HepG2 (cell line): ENCODE data around the gene FAM50A. TPM values are rescaled to one million over a fixed set of nuclear protein-coding genes. Genes with fewer than 3 reads are reported as not detected.

Source experiments
- ATAC-seq: fragments of 200-7000 bp; cut with Tn5 transposase; 3 replicates; pipeline ENCODE4 v1.9.1; 2020; ENCODE audit warnings: mild to moderate bottlenecking, moderate library complexity
- Bru-seq: library from RNA; stranded (reverse); fragments of 400-500 nt; gene quantifications from one replicate; lab custom pipeline; 2021; lab: Mats Ljungman, UMichigan
- BruChase-seq, 2 experiments: library from RNA; stranded (reverse); fragments of 400-500 nt; gene quantifications; one replicate each; lab custom pipeline; 2021; lab: Mats Ljungman, UMichigan
- BruUV-seq: library from RNA; stranded (reverse); fragments of 400-500 nt; replicated peaks from 2 replicates; lab custom pipeline; 2021; lab: Mats Ljungman, UMichigan
- CTCF ChIA-PET: fragments of 300-600 bp; formaldehyde crosslinking; extraction: SDS; loops from one replicate; lab custom pipeline; 2021; ENCODE audit warnings: low total read pairs, inconsistent platforms, low intra/inter-chr PET ratio; lab: Yijun Ruan, JAX
- POLR2A ChIA-PET: fragments of 350-600 bp; sonication (Branson Sonifier 250); formaldehyde crosslinking; loops from one replicate; lab custom pipeline; 2020; ENCODE audit warnings: antibody characterized with exemption, inconsistent platforms; lab: Yijun Ruan, JAX
- DNase-seq: peaks from one replicate; pipeline ENCODE4 v3.0.0-alpha.2; 2015; ENCODE audit warnings: low spot score
- FAIRE-seq: peaks from 3 replicates; lab custom pipeline; 2011; peaks lifted over from hg19 to GRCh38; lab: Jason Lieb, UNC
- H2AFZ ChIP-seq: one replicate; pipeline ENCODE4 v1.6.1; 2011; ENCODE audit warnings: low read length, inconsistent platforms
- H3K27ac ChIP-seq: fragments of 300-600 bp; 3 replicates; pipeline ENCODE4 v1.8.0; 2011; ENCODE audit warnings: mixed run types, mild to moderate bottlenecking, mixed read lengths, low read length, inconsistent platforms; ENCODE audit not compliant: insufficient read depth; ENCODE audit errors: extremely low read length
- H3K27me3 ChIP-seq, 2 experiments: fragments of 200-600 bp in 1 of 2; 2 replicates in 1 of 2; 3 replicates in 1 of 2; pipeline versions ENCODE4 v1.6.0 to v1.8.0; 2011; ENCODE audit warnings: low read length in 2 of 2, mild to moderate bottlenecking in 2 of 2, moderate library complexity in 2 of 2, inconsistent platforms in 1 of 2; ENCODE audit not compliant: insufficient read depth in 2 of 2, control insufficient read depth in 1 of 2
- H3K36me3 ChIP-seq, 2 experiments: fragments of 200-600 bp in 1 of 2; replicated peaks in 1 of 2; 2 replicates in 1 of 2; 3 replicates in 1 of 2; pipeline versions ENCODE4 v1.5.1 to v1.8.0; 2011; ENCODE audit warnings: low read length in 2 of 2, inconsistent platforms in 1 of 2; ENCODE audit not compliant: insufficient read depth in 2 of 2, control insufficient read depth in 1 of 2
- H3K4me1 ChIP-seq: 2 replicates; pipeline ENCODE4 v1.5.1; 2012; ENCODE audit warnings: low read length, inconsistent platforms; ENCODE audit not compliant: insufficient read depth
- H3K4me2 ChIP-seq: 2 replicates; pipeline ENCODE4 v1.6.0; 2011; ENCODE audit warnings: low read depth, low read length, inconsistent platforms
- H3K4me3 ChIP-seq, 3 experiments: fragments of 200-600 bp in 1 of 3; sonication (generic), shearing (Covaris generic) in 1 of 3; replicated peaks in 1 of 3; 2 replicates each; pipeline ENCODE4 v1.5.1; 2011 to 2016; ENCODE audit warnings: low read length in 3 of 3, inconsistent platforms in 2 of 3, low read depth in 2 of 3, mild to moderate bottlenecking in 2 of 3, control low read depth in 1 of 3, mixed read lengths in 1 of 3; ENCODE audit not compliant: insufficient read depth in 1 of 3
- H3K79me2 ChIP-seq: one replicate; pipeline ENCODE4 v1.6.1; 2011; ENCODE audit warnings: low read length, inconsistent platforms; ENCODE audit not compliant: insufficient read depth
- H3K9ac ChIP-seq: 2 replicates; pipeline ENCODE4 v1.6.0; 2011; ENCODE audit warnings: mild to moderate bottlenecking, low read depth, low read length, inconsistent platforms; ENCODE audit not compliant: insufficient read depth
- H3K9me3 ChIP-seq: 2 replicates; pipeline ENCODE4 v1.5.1; 2012; ENCODE audit warnings: mild to moderate bottlenecking, low read length
- H4K20me1 ChIP-seq: 2 replicates; pipeline ENCODE4 v1.6.0; 2011; ENCODE audit warnings: inconsistent platforms, mild to moderate bottlenecking, low read length, moderate library complexity; ENCODE audit not compliant: insufficient read depth
- ARNT2 ChIP-seq: sonication (generic); formaldehyde crosslinking; IDR thresholded peaks from 2 replicates; pipeline ENCODE4 v1.8.0; 2022; ENCODE audit warnings: mild to moderate bottlenecking, low read depth, missing genetic modification reagents, moderate library complexity
- ATF7 ChIP-seq, 2 experiments: fragments of 450-650 bp in 1 of 2; sonication (generic) in 1 of 2; formaldehyde crosslinking in 1 of 2; IDR thresholded peaks; 2 replicates each; pipeline versions ENCODE4 v1.4.0 to v1.6.1; 2016 to 2020; ENCODE audit warnings: antibody characterized with exemption in 1 of 2, mild to moderate bottlenecking in 1 of 2, missing genetic modification reagents in 1 of 2
- CEBPB ChIP-seq: IDR thresholded peaks from 2 replicates; pipeline ENCODE4 v1.6.1; 2011; ENCODE audit warnings: low read depth, low read length, improper control_type of control experiment, borderline replicate concordance
- KDM5B ChIP-seq: sonication (generic); formaldehyde crosslinking; IDR thresholded peaks from 2 replicates; pipeline ENCODE4 v1.4.0; 2020; ENCODE audit warnings: missing genetic modification reagents, mild to moderate bottlenecking, borderline replicate concordance
- RERE ChIP-seq: IDR thresholded peaks from 2 replicates; pipeline ENCODE4 v1.6.1; 2016; ENCODE audit warnings: low read depth, missing genetic modification reagents, missing compliant biosample characterization
- RNF2 ChIP-seq: fragments of 450-650 bp; conservative IDR thresholded peaks from 2 replicates; pipeline ENCODE4 v1.6.1; 2016; ENCODE audit warnings: low read depth
- YY1 ChIP-seq: IDR thresholded peaks from 2 replicates; pipeline ENCODE4 v1.6.1; 2011; ENCODE audit warnings: low read length, low read depth, moderate library complexity, mild to moderate bottlenecking; ENCODE audit not compliant: insufficient read depth, insufficient replicate concordance
- ZNF44 ChIP-seq: sonication (generic); formaldehyde crosslinking; IDR thresholded peaks from 2 replicates; pipeline ENCODE4 v1.5.1; 2020; ENCODE audit warnings: mild to moderate bottlenecking, missing genetic modification reagents
- ZNF597 ChIP-seq: sonication (generic); formaldehyde crosslinking; IDR thresholded peaks from 2 replicates; pipeline ENCODE4 v1.5.0; 2020; ENCODE audit warnings: missing genetic modification reagents
- WGBS: methylation state at CpG from one replicate; pipeline ENCODE4 v1.1.6; 2017; ENCODE audit warnings: low lambda C conversion rate; 5-methylcytosine and 5-hydroxymethylcytosine counted together
- in situ Hi-C: cut with HindIII; loops from 2 replicates; pipeline ENCODE4 v1.10.0; 2017; ENCODE audit warnings: low pct_unique_long_range_greater_than_20kb; ENCODE audit not compliant: extremely low pct_ligation_motif_present
- intact Hi-C: fragments of 100-400 bp; cut with micrococcal nuclease; formaldehyde crosslinking; loops from one replicate; pipeline ENCODE4 v1.10.0; 2022; ENCODE audit not compliant: unreplicated experiment
- long read RNA-seq, 2 experiments: library from RNA in 1 of 2; library from polyadenylated mRNA in 1 of 2; stranded (forward) in 1 of 2; unstranded in 1 of 2; transcript quantifications; one replicate each; pipeline ENCODE4 v2.0.0, GENCODE V29; 2019 to 2022
- polyA minus RNA-seq, 3 experiments: library from RNA; depleted of rRNA, polyadenylated mRNA; stranded (reverse); fragments of >200 nt; gene quantifications; 2 replicates each; pipeline ENCODE4 v1.2.3, GENCODE V29; 2011; ENCODE audit warnings: low replicate concordance in 1 of 3
- polyA plus RNA-seq, 8 experiments: library from polyadenylated mRNA; depleted of rRNA in 3 of 8; stranded (reverse) in 7 of 8; unstranded in 1 of 8; fragments of >200 nt; fragmentation: Illumina TruSeq in 4 of 8; extraction: Trizol in 4 of 8; gene quantifications; 2 replicates each; pipeline versions ENCODE4 v1.2.1 to v1.2.3, GENCODE V29; 2011 to 2016; ENCODE audit warnings: low read depth in 4 of 8, missing spikeins in 1 of 8, mixed read lengths in 1 of 8; ENCODE audit not compliant: insufficient read depth in 1 of 8
- total RNA-seq, 5 experiments: library from RNA; depleted of rRNA; stranded (reverse); fragments of >200 nt; fragmentation: Illumina TruSeq; extraction: Trizol; gene quantifications; 2 replicates each; pipeline ENCODE4 v1.2.3, GENCODE V29; 2016; ENCODE audit warnings: low read depth in 1 of 5

Gene FAM50A
- 19.5 and 30.7 TPM in 2 replicates for total RNA-seq (2016; rRNA removed; fragmentation: Illumina TruSeq; extraction: Trizol)
- 18.5 and 19.1 TPM in 2 replicates for total RNA-seq (2016; cell fraction: cytosol; rRNA removed; fragmentation: Illumina TruSeq; extraction: Trizol; ENCODE audit: low read depth)
- 17.1 and 33.9 TPM in 2 replicates for total RNA-seq (2016; cell fraction: insoluble cytoplasmic fraction; rRNA removed; fragmentation: Illumina TruSeq; extraction: Trizol)
- total RNA-seq (2016; cell fraction: membrane; rRNA removed; fragmentation: Illumina TruSeq; extraction: Trizol), result 22.2 and 22.4 TPM in 2 replicates
- total RNA-seq (2016; cell fraction: nucleus; rRNA removed; fragmentation: Illumina TruSeq; extraction: Trizol), result 17.3 and 21.6 TPM in 2 replicates
- 40.7 and 51.1 TPM in 2 replicates for polyA plus RNA-seq (2011; rRNA removed)
- polyA plus RNA-seq (2011; cell fraction: cytosol; rRNA removed), result 36.0 and 37.8 TPM in 2 replicates
- polyA plus RNA-seq (2011; cell fraction: nucleus; rRNA removed), result 122 and 133 TPM in 2 replicates
- polyA plus RNA-seq (2012), result 33.3 and 62.2 TPM in 2 replicates
- 26.4 and 26.9 TPM in 2 replicates for polyA plus RNA-seq (2016; cell fraction: cytosol; fragmentation: Illumina TruSeq; extraction: Trizol; ENCODE audit: low read depth)
- polyA plus RNA-seq (2016; cell fraction: insoluble cytoplasmic fraction; fragmentation: Illumina TruSeq; extraction: Trizol; ENCODE audit: low read depth), result 31.3 and 33.6 TPM in 2 replicates
- polyA plus RNA-seq (2016; cell fraction: membrane; fragmentation: Illumina TruSeq; extraction: Trizol; ENCODE audit: low read depth), result 24.8 and 24.9 TPM in 2 replicates
- 55.5 and 66.5 TPM in 2 replicates for polyA plus RNA-seq (2016; cell fraction: nucleus; fragmentation: Illumina TruSeq; extraction: Trizol; ENCODE audit: insufficient read depth, low read depth)
- 21.9 and 63.3 TPM in 2 replicates for polyA minus RNA-seq (2011; rRNA and poly(A)+ RNA removed; ENCODE audit: low replicate concordance)
- 11.7 and 12.1 TPM in 2 replicates for polyA minus RNA-seq (2011; cell fraction: cytosol; rRNA and poly(A)+ RNA removed)
- 22.7 and 43.5 TPM in 2 replicates for polyA minus RNA-seq (2011; cell fraction: nucleus; rRNA and poly(A)+ RNA removed)
- Bru-seq, nascent RNA, result percentile 69 among the genes with signal in this experiment
- BruChase-seq, experiment 1, labeled RNA remaining after a 6-hour chase, result percentile 85 among the genes with signal in this experiment
- BruChase-seq, experiment 2, labeled RNA remaining after a 2-hour chase, result percentile 75 among the genes with signal in this experiment
- long read RNA-seq, experiment 1, transcript FAM50A-202 (13 exons, 1,352 nt), result major isoform, 10 of 33 reads
- long read RNA-seq, experiment 1, partial matches to known transcripts, result 13 of 33 reads
- long read RNA-seq, experiment 1, other reads (novel, unspliced or antisense), result 10 of 33 reads
- long read RNA-seq, experiment 2, transcript FAM50A-202 (13 exons, 1,352 nt), result major isoform, 21 of 171 reads
- long read RNA-seq, experiment 2, partial matches to known transcripts, result 101 of 171 reads
- long read RNA-seq, experiment 2, other reads (novel, unspliced or antisense), result 49 of 171 reads

- ATAC-seq (peak; percentile 84), DNase-seq (no peak), FAIRE-seq (no peak)
- Histone ChIP-seq H3K79me2 (peaks cover 2% of the 10 kb centered on the region), H3K9ac (peak within 1 kb of the TSS; percentile 78), H3K9me3 (no peaks in the 10 kb centered on the region), H3K4me1 (peaks cover 11% of the 10 kb centered on the region), H3K27me3 (no peaks in the 10 kb centered on the region), H3K27ac (no peak within 1 kb of the TSS), H3K36me3 (peaks cover 0 to 2% of the 10 kb centered on the region in 2 experiments; a peak in 2 of 5 replicates), H3K4me3 (peak within 1 kb of the TSS; percentile 40 to 75 (median 65)), H3K4me2 (peak within 1 kb of the TSS; percentile 71), H4K20me1 (no peaks in the 10 kb centered on the region), H2AFZ (no peak within 1 kb of the TSS)
- CTCF ChIA-PET, result no interaction called here
- POLR2A ChIA-PET, result interaction anchor here (0.6 to 1.6 kb wide), 3 partner anchors 16 to 80 kb away, joined by 4 to 6 read pairs (median 4); partner anchors contain the start of genes ATP6AP1 and SLC10A3
- BruUV-seq, result no TSS peak
- in situ Hi-C loops (no loop called here), intact Hi-C loops (no loop called here)
- no CpG with 5 or more reads among the region's 94 CpGs for WGBS
- TF ChIP-seq RNF2 (0 out of 2 replicates have a peak, but pooled peaks have one; percentile 29), ZNF44 (no peak), ATF7 (IDR thresholded peaks at IDR 0.05) (no peak), ATF7 (CRISPR knock-in tag; IDR thresholded peaks at IDR 0.05) (no peak), KDM5B (CRISPR knock-in tag) (0 out of 2 replicates have a peak, but pooled peaks have one; percentile 16), YY1 (no peak), CEBPB (no peak), RERE (no peak), ZNF597 (CRISPR knock-in tag) (no peak), ARNT2 (CRISPR knock-in tag) (peak; percentile 37; the same call in 1 of the 2 replicates)
Observed at GRCh38 chrX:154443992-154444754, at the start of gene FAM50A. TSS of gene FAM50A (plus strand) at chrX:154444141. CDS start at chrX:154444236, 95 bp downstream.
